NT2/D1 (cell line): ENCODE results near the gene FNTB.
"Not testable (repeated sequence)": the region's sequence is repeated elsewhere in the genome, so short reads cannot be mapped to it uniquely, and the experiment has no call there.

Experiments used
- DNase-seq: peaks from one replicate; pipeline ENCODE4 v3.0.0-alpha.2; 2011; ENCODE audit warnings: low read depth, low spot score
- H3K27me3 ChIP-seq: 2 replicates; pipeline ENCODE4 v1.6.0; 2011; ENCODE audit warnings: mild to moderate bottlenecking; ENCODE audit not compliant: insufficient read length, insufficient read depth
- H3K36me3 ChIP-seq: 2 replicates; pipeline ENCODE4 v1.6.1; 2011; ENCODE audit warnings: mild to moderate bottlenecking, low read length, mixed read lengths; ENCODE audit not compliant: insufficient read depth, insufficient read length
- H3K4me1 ChIP-seq: 2 replicates; pipeline ENCODE4 v1.5.1; 2011; ENCODE audit not compliant: insufficient read depth, insufficient read length
- H3K4me3 ChIP-seq: 2 replicates; pipeline ENCODE4 v1.5.1; 2011; ENCODE audit warnings: low read depth; ENCODE audit not compliant: insufficient read length
- H3K9ac ChIP-seq: 2 replicates; pipeline ENCODE4 v1.6.0; 2011; ENCODE audit warnings: low read depth; ENCODE audit not compliant: insufficient read length
- H3K9me3 ChIP-seq: 2 replicates; pipeline ENCODE4 v1.5.1; 2011; ENCODE audit warnings: mild to moderate bottlenecking, low read length; ENCODE audit not compliant: insufficient read depth
- SUZ12 ChIP-seq: IDR thresholded peaks from 2 replicates; pipeline ENCODE4 v1.6.1; 2011; ENCODE audit not compliant: insufficient read length, insufficient read depth; ENCODE audit errors: extremely low read depth
- YY1 ChIP-seq: IDR thresholded peaks from 2 replicates; pipeline ENCODE4 v1.6.1; 2011; ENCODE audit not compliant: insufficient read length, insufficient read depth
- ZNF274 ChIP-seq: IDR thresholded peaks from 2 replicates; pipeline ENCODE4 v1.6.1; 2011; ENCODE audit warnings: mild to moderate bottlenecking, low read depth, low read length

The FNTB gene

DNA sequence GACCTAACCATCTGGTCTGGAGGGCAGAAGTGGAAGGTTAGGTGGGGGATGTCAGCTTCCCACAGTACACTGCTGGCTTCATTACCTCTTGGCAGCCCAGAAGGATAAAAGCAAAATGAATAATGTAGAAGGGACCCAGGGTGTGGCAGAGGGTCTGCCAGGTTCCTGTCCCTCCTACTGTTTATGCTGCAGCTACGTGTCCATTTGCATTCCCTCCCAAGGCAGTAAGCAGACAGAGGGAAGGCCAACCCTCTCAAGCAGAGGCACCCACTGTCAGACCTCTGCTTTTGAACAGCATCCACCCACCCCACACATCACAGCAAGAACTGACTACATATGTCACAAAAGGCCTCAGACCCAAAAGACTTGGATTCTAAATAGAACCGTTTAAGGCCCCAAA lies 96.2 kb downstream of the FNTB start:
- H3K36me3 ChIP-seq, result peaks cover 62% of the 10 kb centered on the region
- H3K9me3 ChIP-seq, result peaks cover 26% of the 10 kb centered on the region
- H3K27me3 ChIP-seq, result no peaks in the 10 kb centered on the region
- no peak overlapping the region for H3K9ac ChIP-seq
- H3K4me3 ChIP-seq, result no peak overlapping the region
- no peak for TF ChIP-seq ZNF274
- no peaks in the 10 kb centered on the region for H3K4me1 ChIP-seq
- DNase-seq, result no peak

DNA sequence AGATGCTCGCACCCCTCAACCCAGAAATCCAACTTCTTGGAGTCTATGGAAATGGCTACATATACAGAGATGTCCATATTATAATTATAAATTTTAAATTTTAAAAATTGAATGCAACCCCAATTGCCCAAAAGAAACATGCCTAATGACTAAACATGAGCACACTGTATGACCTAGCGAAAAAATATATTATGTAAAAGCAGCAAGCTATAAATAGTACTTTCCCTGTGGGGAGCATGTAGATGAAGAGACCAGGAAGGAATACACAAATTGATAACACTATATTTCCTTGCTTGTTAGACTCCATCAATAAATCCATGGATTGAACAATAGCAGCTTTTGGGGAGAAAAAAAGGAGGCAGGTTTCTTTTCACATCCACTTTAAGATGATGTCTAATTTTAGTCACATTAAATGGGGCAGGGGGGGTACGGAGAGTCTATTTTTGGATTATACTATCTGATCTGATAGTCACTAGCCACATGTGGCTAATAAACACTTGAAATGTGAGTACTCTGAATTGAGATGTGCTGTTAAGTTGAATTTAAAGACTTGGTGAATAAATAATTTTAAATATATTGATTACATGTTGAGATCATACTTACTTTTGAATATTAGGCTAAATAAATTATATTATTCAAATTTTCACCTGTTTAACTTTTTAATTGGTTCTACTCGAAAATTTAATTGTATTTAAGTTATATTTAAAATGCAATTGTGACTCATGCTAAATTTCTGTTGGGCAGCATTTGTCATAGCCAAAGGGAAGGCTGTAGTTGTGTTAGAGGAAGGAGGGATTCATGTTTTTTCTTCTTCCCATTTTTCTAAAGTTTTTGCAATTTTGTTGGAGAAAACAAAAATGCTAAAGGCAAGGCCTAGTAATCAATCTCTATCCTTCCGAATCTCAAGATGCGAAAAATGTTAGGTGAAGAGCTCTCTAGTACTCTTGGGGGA lies 98.1 kb downstream of the FNTB start:
- Histone ChIP-seq H3K9me3 (peaks cover 39% of the 10 kb centered on the region), H3K9ac (no peak overlapping the region), H3K36me3 (peaks cover 63% of the 10 kb centered on the region), H3K27me3 (no peaks in the 10 kb centered on the region), H3K4me3 (no peak overlapping the region), H3K4me1 (no peaks in the 10 kb centered on the region)
- no peak for TF ChIP-seq YY1
- no peak for TF ChIP-seq ZNF274
- no peak for TF ChIP-seq SUZ12
- no peak for DNase-seq

DNA sequence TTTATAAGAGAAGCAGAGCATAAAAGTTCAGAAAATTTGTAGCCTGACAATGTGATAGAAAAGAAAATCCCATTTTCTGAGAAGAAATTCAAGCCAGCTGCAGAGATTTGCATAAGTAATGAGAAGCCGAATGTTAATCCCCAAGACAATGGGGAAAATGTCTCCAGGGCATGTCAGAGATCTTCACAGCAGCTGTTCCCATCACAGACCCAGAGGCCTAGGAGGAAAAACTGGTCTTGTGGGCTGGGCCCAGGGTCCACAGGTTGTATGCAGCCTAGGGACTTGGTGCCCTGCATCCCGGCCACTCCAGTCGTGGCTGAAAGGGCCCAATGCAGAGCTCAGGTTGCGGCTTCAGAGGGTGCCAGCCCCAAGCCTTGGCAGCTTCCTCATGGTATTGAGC lies 100.0 kb downstream of the FNTB start:
- H3K36me3 ChIP-seq, result peaks cover 67% of the 10 kb centered on the region
- peaks cover 39% of the 10 kb centered on the region for H3K9me3 ChIP-seq
- H3K27me3 ChIP-seq, H3K9ac ChIP-seq, H3K4me3 ChIP-seq, H3K4me1 ChIP-seq: not testable (repeated sequence)
- peak; percentile 16 for DNase-seq

DNA sequence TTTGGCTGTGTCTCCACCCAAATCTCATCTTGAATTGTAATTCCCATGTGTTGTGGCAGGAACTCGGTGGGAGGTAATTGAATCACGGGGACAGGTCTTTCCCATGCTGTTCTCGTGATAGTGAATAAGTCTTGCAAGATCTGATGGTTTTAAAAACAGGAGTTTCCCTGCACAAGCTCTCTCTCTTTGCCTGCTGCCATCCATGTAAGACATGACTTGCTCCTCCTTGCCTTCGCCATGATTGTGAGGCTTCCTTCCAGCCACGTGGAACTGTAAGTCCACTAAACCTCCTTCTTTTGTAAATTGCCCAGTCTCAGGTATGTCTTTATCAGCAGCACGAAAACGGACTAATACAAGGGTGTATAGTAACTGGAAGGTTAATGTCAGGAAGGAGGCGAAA lies 101.1 kb downstream of the FNTB start:
- peaks cover 70% of the 10 kb centered on the region for H3K36me3 ChIP-seq
- H3K27me3 ChIP-seq, H3K9ac ChIP-seq, H3K4me1 ChIP-seq, DNase-seq, H3K4me3 ChIP-seq: not testable (repeated sequence)
- H3K9me3 ChIP-seq, result peaks cover 39% of the 10 kb centered on the region

DNA sequence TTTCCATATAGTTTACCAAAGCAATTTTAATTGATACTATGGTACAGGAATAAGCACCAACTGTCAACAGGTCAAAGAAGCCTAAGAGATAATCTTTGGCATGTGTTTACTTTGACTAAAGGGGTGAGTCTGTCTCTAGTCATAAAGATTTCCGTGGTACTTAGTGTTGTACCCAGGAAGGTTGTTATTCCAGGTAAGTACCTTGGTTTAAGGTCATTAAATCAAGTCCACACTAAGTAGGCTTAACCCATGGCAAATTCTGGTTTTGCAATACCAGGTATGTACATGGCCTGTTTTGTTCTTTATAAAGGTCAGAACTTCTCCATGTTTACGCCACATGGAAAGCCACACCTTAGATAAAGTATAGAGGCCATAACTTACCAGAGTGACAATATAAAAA lies 105.7 kb downstream of the FNTB start:
- H3K4me3 ChIP-seq, result no peak overlapping the region
- no peak overlapping the region for H3K9ac ChIP-seq
- peaks cover 18% of the 10 kb centered on the region for H3K9me3 ChIP-seq
- peaks cover 76% of the 10 kb centered on the region for H3K36me3 ChIP-seq
- H3K4me1 ChIP-seq, result no peaks in the 10 kb centered on the region
- DNase-seq, result no peak
- TF ChIP-seq SUZ12 (no peak), ZNF274 (no peak), YY1 (no peak)
- H3K27me3 ChIP-seq, result no peaks in the 10 kb centered on the region

DNA sequence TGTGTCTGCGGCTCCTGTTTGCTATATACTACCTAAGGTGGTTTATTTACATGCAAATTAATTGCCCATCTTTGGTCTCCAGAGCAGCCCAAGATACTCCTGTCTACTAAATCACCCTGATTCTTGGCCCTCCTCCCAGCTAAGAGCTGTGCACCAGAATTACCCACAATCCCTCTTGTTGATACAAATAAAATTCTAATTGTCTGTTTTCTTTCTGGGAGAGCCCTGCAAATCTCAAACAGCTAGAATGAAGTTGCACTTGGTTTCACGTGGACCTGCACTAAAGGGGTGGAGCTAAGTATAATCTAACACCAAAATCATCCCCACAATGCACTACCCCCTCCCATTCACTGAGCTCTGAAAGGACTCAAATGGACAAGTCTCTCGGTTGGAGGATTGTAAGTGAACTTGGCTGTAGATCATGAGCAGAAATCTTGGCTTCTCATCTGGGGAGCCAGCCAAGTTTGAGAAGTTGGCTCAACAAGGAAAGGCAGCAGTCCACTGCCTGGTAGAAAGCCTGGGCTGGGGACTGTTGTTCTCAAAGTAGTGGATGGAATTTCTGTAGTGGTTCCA lies 109.0 kb downstream of the FNTB start:
- Histone ChIP-seq H3K36me3 (peaks cover 66% of the 10 kb centered on the region), H3K4me3 (no peak overlapping the region), H3K4me1 (no peaks in the 10 kb centered on the region), H3K9ac (no peak overlapping the region), H3K27me3 (no peaks in the 10 kb centered on the region), H3K9me3 (no peaks in the 10 kb centered on the region)
- DNase-seq, result no peak
- no peak for TF ChIP-seq SUZ12
- TF ChIP-seq ZNF274, result no peak
- TF ChIP-seq YY1, result no peak

DNA sequence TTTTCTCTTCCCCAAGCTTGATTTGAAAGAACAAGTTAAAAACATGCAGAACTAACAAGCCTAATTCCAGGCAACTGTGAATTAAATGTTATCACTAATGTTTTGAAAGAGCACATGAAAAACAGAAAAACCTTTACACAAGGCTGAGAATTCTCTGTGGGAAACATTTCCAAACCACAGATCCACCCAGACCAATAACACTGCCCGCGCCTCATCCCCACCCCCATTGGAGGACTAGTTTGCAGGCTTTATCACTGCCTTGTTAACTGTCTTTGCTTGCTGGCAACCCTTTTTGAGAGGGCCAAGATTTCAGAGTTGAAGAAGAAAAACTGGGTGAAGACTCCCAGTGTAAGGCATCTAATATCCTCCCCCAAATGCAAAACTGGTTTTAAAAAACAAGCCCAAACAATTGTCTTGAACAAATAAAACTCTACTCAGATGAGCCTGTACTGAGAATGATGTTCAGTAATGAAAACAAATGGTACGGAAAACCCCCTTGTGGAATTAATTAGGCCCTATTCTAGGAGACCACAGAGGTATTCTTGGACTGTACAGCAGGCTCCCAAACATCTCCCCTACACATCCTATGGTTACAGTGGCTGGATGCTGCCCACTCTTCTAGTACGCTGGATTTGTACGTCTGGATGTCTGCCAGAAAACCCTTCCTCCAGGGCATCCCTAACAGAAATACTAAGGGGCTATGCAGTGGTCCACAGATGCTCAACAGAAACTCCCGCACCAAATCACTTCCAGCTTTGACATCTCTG lies 109.8 kb downstream of the FNTB start:
- H3K9ac ChIP-seq, result no peak overlapping the region
- TF ChIP-seq YY1, result no peak
- TF ChIP-seq ZNF274, result no peak
- no peak for TF ChIP-seq SUZ12
- H3K36me3 ChIP-seq, result peaks cover 59% of the 10 kb centered on the region
- no peaks in the 10 kb centered on the region for H3K9me3 ChIP-seq
- no peaks in the 10 kb centered on the region for H3K27me3 ChIP-seq
- no peak overlapping the region for H3K4me3 ChIP-seq
- DNase-seq, result no peak
- no peaks in the 10 kb centered on the region for H3K4me1 ChIP-seq
